AG09319 (cell line): ENCODE results near the gene STUM.
A peak's percentile ranks its signal among the peaks of the same experiment; 100 is the strongest.

Experiments
- DNase-seq: peaks from one replicate; pipeline ENCODE4 v3.0.0-alpha.2; 2010; ENCODE audit warnings: low read depth; ENCODE audit errors: extremely low read depth
- CTCF ChIP-seq: IDR thresholded peaks from 2 replicates; pipeline ENCODE4 v1.5.1; 2011; ENCODE audit warnings: low read depth, mild to moderate bottlenecking, inconsistent platforms, low read length, moderate library complexity

The STUM gene

GRCh38 chr1:226560243-226560642, 11.7 kb downstream of the STUM start:
- no peak for TF ChIP-seq CTCF
- no peak for DNase-seq

- DNase-seq: no peak
- no peak for TF ChIP-seq CTCF
These were observed 14.4 kb downstream of the STUM start for GRCh38 chr1:226562989-226563388.

- DNase-seq: no peak
- TF ChIP-seq CTCF: no peak
These were observed 15.1 kb downstream of the STUM start for GRCh38 chr1:226563666-226564065.

GRCh38 chr1:226565476-226565875, 16.9 kb downstream of the STUM start:
- no peak for DNase-seq
- no peak for TF ChIP-seq CTCF

- no peak for TF ChIP-seq CTCF
- no peak for DNase-seq
These were observed 17.7 kb downstream of the STUM start for GRCh38 chr1:226566234-226566633.

- TF ChIP-seq CTCF: no peak
- no peak for DNase-seq
These were observed 18.2 kb downstream of the STUM start for GRCh38 chr1:226566760-226567159.

- peak; percentile 18 for TF ChIP-seq CTCF
- no peak for DNase-seq
These were observed 19.7 kb downstream of the STUM start for GRCh38 chr1:226568077-226568831.
